ENCODE results near the gene NCOA7. TPM values are rescaled to one million over a fixed set of nuclear protein-coding genes. Genes with fewer than 3 reads are reported as not detected.

Gene NCOA7
- total RNA-seq, 6 donors from 2014 or later: 33.5 to 75.6 (median 48.9) TPM

- ATAC-seq (ENCODE audit: low FRiP score in 2 of 2): no peak
- H3K36me3 ChIP-seq: peaks cover 3 to 52% (median 26%) of the 10 kb centered on the region in 4 donors
- H3K4me1 ChIP-seq: peaks cover 20 to 42% (median 31%) of the 10 kb centered on the region in 4 donors
- 33 to 65% methylated on average over 3 of the region's 3 CpGs for WGBS, 2 donors
- H3K27ac ChIP-seq: peak overlapping the region; percentile 64 to 82 (median 80)
- TF ChIP-seq POLR2A (IDR thresholded peaks at IDR 0.05): no peak
- no peak for DNase-seq
- no peaks in the 10 kb centered on the region for H3K27me3 ChIP-seq
- peak overlapping the region in 3 of 4 donors; percentile 24 to 47 (median 43) for H3K4me3 ChIP-seq
- H3K9me3 ChIP-seq: no peaks in the 10 kb centered on the region
Observed at GRCh38 chr6:125919618-125920017, 128.9 kb downstream of the NCOA7 start.

DNA sequence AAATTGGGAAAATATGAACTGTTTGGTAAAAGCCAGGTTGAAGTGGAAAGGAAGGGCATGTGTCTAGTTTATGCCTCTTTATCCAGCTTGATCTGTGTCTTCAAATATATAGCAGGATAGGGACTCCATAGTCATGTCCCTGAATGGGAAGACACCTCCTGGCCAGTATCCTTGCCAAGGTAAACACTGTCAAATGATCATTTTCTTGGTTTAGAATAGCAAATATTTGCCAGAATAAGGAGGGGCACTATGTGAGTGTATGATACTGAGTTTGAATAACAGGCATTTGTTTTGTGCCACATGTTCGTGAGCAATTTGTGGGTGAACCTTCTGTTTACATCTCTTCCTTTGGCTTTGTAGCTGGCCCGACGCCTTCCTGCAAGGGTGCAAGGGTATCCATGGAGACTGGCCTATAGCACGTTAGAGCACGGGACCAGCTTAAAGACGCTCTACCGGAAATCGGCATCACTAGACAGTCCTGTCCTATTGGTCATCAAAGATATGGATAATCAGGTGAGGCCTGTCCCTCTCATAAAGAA, 131.6 kb downstream of the NCOA7 start:
- 93% methylated on average over 8 of the region's 8 CpGs for WGBS, 2 donors
- H3K36me3 ChIP-seq: peaks cover 3 to 59% (median 25%) of the 10 kb centered on the region in 4 donors
- H3K27me3 ChIP-seq: no peaks in the 10 kb centered on the region
- H3K9me3 ChIP-seq: no peaks in the 10 kb centered on the region
- H3K4me1 ChIP-seq: peaks cover 27 to 51% (median 33%) of the 10 kb centered on the region in 4 donors
- ATAC-seq (ENCODE audit: low FRiP score in 2 of 2): no peak
- TF ChIP-seq EP300 (IDR thresholded peaks at IDR 0.05) (no peak), POLR2AphosphoS5 (IDR thresholded peaks at IDR 0.05) (no peak), POLR2A (IDR thresholded peaks at IDR 0.05) (no peak), CTCF (IDR thresholded peaks at IDR 0.05) (no peak)
- no peak for DNase-seq
- H3K27ac ChIP-seq: peak overlapping the region in 1 of 4 donors; percentile 9
- H3K4me3 ChIP-seq: peak overlapping the region in 1 of 4 donors; percentile 47

- Histone ChIP-seq H3K36me3 (peaks cover 3 to 69% (median 32%) of the 10 kb centered on the region in 4 donors), H3K27me3 (no peaks in the 10 kb centered on the region), H3K4me1 (peaks cover 21 to 51% (median 31%) of the 10 kb centered on the region in 4 donors), H3K27ac (peak overlapping the region in 1 of 4 donors; percentile 59), H3K4me3 (no peak overlapping the region), H3K9me3 (no peaks in the 10 kb centered on the region)
- ATAC-seq (ENCODE audit: low FRiP score in 2 of 2): no peak
- 47 to 52% methylated on average over 4 of the region's 4 CpGs for WGBS, 2 donors
- DNase-seq: no peak
- peak in 1 of 4 donors; percentile 19 for TF ChIP-seq EP300 (IDR thresholded peaks at IDR 0.05)
- TF ChIP-seq POLR2AphosphoS5 (IDR thresholded peaks at IDR 0.05): peak in 1 of 2 donors; percentile 47
- TF ChIP-seq CTCF (IDR thresholded peaks at IDR 0.05): no peak
Observed at GRCh38 chr6:125923366-125923877, 132.7 kb downstream of the NCOA7 start.

- Histone ChIP-seq H3K27me3 (no peaks in the 10 kb centered on the region), H3K4me1 (peaks cover 18 to 45% (median 28%) of the 10 kb centered on the region in 4 donors), H3K27ac (peak overlapping the region in 2 of 4 donors; percentile 16 to 59), H3K4me3 (no peak overlapping the region), H3K36me3 (peaks cover 3 to 77% (median 34%) of the 10 kb centered on the region in 4 donors), H3K9me3 (no peaks in the 10 kb centered on the region)
- no peak for ATAC-seq (ENCODE audit: low FRiP score in 2 of 2)
- no peak for TF ChIP-seq POLR2AphosphoS5 (IDR thresholded peaks at IDR 0.05)
- no peak for TF ChIP-seq CTCF (IDR thresholded peaks at IDR 0.05)
- TF ChIP-seq EP300 (IDR thresholded peaks at IDR 0.05): no peak
- no peak for TF ChIP-seq POLR2A (IDR thresholded peaks at IDR 0.05)
- WGBS, 2 donors: 56 to 57% methylated on average over 2 of the region's 2 CpGs
- no peak for DNase-seq
Observed at GRCh38 chr6:125924169-125924568, 133.4 kb downstream of the NCOA7 start.

DNA sequence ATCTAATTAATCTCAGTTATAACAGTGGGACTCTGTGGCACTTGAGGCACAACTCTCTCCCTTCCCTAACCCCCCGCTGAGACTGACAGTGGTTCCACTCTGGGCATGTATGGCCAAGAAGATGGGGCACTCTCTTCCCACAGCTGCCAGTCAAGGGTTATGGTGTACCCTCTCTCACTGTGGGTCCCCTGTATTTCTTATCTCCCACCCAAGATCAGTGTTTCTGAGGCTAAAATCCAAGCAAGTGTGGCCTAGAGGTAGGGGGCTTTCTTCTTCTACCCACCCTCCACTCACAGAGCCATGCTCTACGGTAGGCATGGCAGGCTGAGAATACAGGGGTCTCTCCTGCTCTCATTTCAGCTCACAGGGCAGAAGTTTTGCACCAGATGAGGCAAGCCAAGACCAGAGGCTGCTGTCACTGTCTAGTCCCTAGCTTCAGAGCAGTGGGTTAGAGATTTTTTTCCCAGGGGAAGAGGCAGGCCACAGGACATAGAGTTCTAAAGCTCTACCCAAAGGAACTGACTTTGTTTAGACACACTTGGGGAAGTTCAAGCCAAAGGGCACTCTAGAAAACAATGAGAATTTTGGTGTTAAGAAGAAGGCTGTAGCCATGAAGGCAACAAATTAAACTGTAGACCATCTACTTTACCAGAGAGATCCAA, 134.1 kb downstream of the NCOA7 start:
- H3K4me1 ChIP-seq: peaks cover 14 to 42% (median 25%) of the 10 kb centered on the region in 4 donors
- peak overlapping the region in 3 of 4 donors; percentile 6 to 59 (median 34) for H3K27ac ChIP-seq
- ATAC-seq (ENCODE audit: low FRiP score in 2 of 2): peak in 1 of 2 donors; percentile 28
- 96 to 100% methylated on average over 2 of the region's 2 CpGs for WGBS, 2 donors
- peaks cover 3 to 81% (median 34%) of the 10 kb centered on the region in 4 donors for H3K36me3 ChIP-seq
- TF ChIP-seq EP300 (IDR thresholded peaks at IDR 0.05) (peak in 1 of 4 donors; percentile 20), CTCF (IDR thresholded peaks at IDR 0.05) (no peak)
- no peak for DNase-seq
- H3K4me3 ChIP-seq: no peak overlapping the region
- no peaks in the 10 kb centered on the region for H3K27me3 ChIP-seq
- H3K9me3 ChIP-seq: no peaks in the 10 kb centered on the region

Data from upper lobe of left lung (tissue), 6 donors.